CD14-positive monocyte (primary cell): ENCODE measurements around the gene PITPNB. TPM values are rescaled to one million over a fixed set of nuclear protein-coding genes. Genes with fewer than 3 reads are reported as not detected.

Source experiments
- DNase-seq, 3 donors: peaks; one replicate each; pipeline ENCODE4 v3.0.0-alpha.2; 2011 to 2022
- H2AFZ ChIP-seq: 2 replicates; pipeline ENCODE4 v1.6.0; 2012; ENCODE audit warnings: mild to moderate bottlenecking, low read depth, low read length, inconsistent platforms; ENCODE audit not compliant: insufficient read depth, poor library complexity, severe bottlenecking
- H3K27ac ChIP-seq, 2 donors: 1 replicate in 1 of 2; 2 replicates in 1 of 2; pipeline ENCODE4 v1.5.1; 2012 to 2013; ENCODE audit warnings: low read length in 2 of 2, control low read depth in 1 of 2, inconsistent platforms in 1 of 2, low read depth in 1 of 2, mild to moderate bottlenecking in 1 of 2
- H3K27me3 ChIP-seq, 2 donors: one replicate each; pipeline versions ENCODE4 v1.6.0 to v1.6.1; 2011 to 2013; ENCODE audit warnings: low read length in 2 of 2; ENCODE audit not compliant: control insufficient read depth in 2 of 2, insufficient read depth in 2 of 2
- H3K36me3 ChIP-seq, 2 donors: replicated peaks in 1 of 2; 1 replicate in 1 of 2; 2 replicates in 1 of 2; pipeline versions ENCODE4 v1.5.1 to v1.6.1; 2012 to 2013; ENCODE audit warnings: low read length in 2 of 2, control low read depth in 1 of 2, inconsistent platforms in 1 of 2, mild to moderate bottlenecking in 1 of 2; ENCODE audit not compliant: insufficient read depth in 2 of 2, control insufficient read depth in 1 of 2
- H3K4me1 ChIP-seq, 2 donors: 1 replicate in 1 of 2; 2 replicates in 1 of 2; pipeline versions ENCODE4 v1.5.1 to v1.6.1; 2012 to 2013; ENCODE audit warnings: low read length in 2 of 2, control low read depth in 1 of 2, inconsistent platforms in 1 of 2, mild to moderate bottlenecking in 1 of 2, moderate library complexity in 1 of 2; ENCODE audit not compliant: insufficient read depth in 2 of 2, control insufficient read depth in 1 of 2
- H3K4me2 ChIP-seq: replicated peaks from 2 replicates; pipeline ENCODE3; 2012; ENCODE audit warnings: low read length, moderate library complexity, mild to moderate bottlenecking; ENCODE audit not compliant: poor library complexity, severe bottlenecking; ENCODE audit errors: extremely low read depth
- H3K4me3 ChIP-seq, 3 experiments: fragments of 200-600 bp in 1 of 3; sonication (generic) in 1 of 3; replicated peaks in 1 of 3; 1 replicate in 2 of 3; 2 replicates in 1 of 3; pipeline ENCODE4 v1.5.1; 2011 to 2013; ENCODE audit warnings: low read length in 3 of 3, mild to moderate bottlenecking in 3 of 3, control low read depth in 2 of 3, low read depth in 2 of 3, inconsistent platforms in 1 of 3, moderate library complexity in 1 of 3
- H3K79me2 ChIP-seq: 2 replicates; pipeline ENCODE4 v1.6.0; 2012; ENCODE audit warnings: mild to moderate bottlenecking, control low read depth, inconsistent platforms, low read length, moderate library complexity; ENCODE audit not compliant: insufficient read depth
- H3K9ac ChIP-seq: 2 replicates; pipeline ENCODE4 v1.6.0; 2017; ENCODE audit warnings: low read length, mild to moderate bottlenecking; ENCODE audit not compliant: insufficient read depth, poor library complexity, severe bottlenecking
- H3K9me3 ChIP-seq, 2 donors: replicated peaks in 1 of 2; 1 replicate in 1 of 2; 2 replicates in 1 of 2; pipeline versions ENCODE4 v1.5.1 to v1.6.1; 2012 to 2013; ENCODE audit warnings: low read length in 2 of 2, control low read depth in 1 of 2; ENCODE audit not compliant: control insufficient read depth in 1 of 2, insufficient read depth in 1 of 2
- H4K20me1 ChIP-seq: 2 replicates; pipeline ENCODE4 v1.6.0; 2012; ENCODE audit warnings: mild to moderate bottlenecking, low read length, control low read depth, moderate library complexity; ENCODE audit not compliant: insufficient read depth
- H3K27ac Mint-ChIP-seq, 7 donors: one replicate each; pipeline ENCODE4 v1.8.0; 2020; ENCODE audit warnings: mild to moderate bottlenecking in 7 of 7, mixed read lengths in 7 of 7, moderate library complexity in 6 of 7, inconsistent platforms in 2 of 7
- H3K27me3 Mint-ChIP-seq, 3 donors: one replicate each; pipeline ENCODE4 v1.8.0; 2021 to 2022; ENCODE audit warnings: low read depth in 3 of 3, mild to moderate bottlenecking in 3 of 3, mixed read lengths in 3 of 3, moderate library complexity in 3 of 3, inconsistent platforms in 1 of 3
- H3K36me3 Mint-ChIP-seq, 2 donors: one replicate each; pipeline ENCODE4 v1.8.0; 2020; ENCODE audit warnings: mixed read lengths in 2 of 2, inconsistent platforms in 1 of 2, mild to moderate bottlenecking in 1 of 2
- H3K4me1 Mint-ChIP-seq: one replicate; pipeline ENCODE4 v1.8.0; 2020; ENCODE audit warnings: mild to moderate bottlenecking, mixed read lengths
- H3K4me3 Mint-ChIP-seq, 2 donors: one replicate each; pipeline ENCODE4 v1.8.0; 2020; ENCODE audit warnings: mild to moderate bottlenecking in 2 of 2, mixed read lengths in 2 of 2, moderate library complexity in 1 of 2
- H3K9me3 Mint-ChIP-seq, 7 donors: one replicate each; pipeline ENCODE4 v1.8.0; 2020 to 2022; ENCODE audit warnings: mixed read lengths in 7 of 7, mild to moderate bottlenecking in 6 of 7, moderate library complexity in 6 of 7, inconsistent platforms in 2 of 7
- WGBS: methylation state at CpG from one replicate; pipeline ENCODE4 v1.1.5; 2013; ENCODE audit warnings: missing lambda C conversion rate; ENCODE audit not compliant: insufficient coverage; 5-methylcytosine and 5-hydroxymethylcytosine counted together
- intact Hi-C, 2 donors: fragments of 100-400 bp; cut with micrococcal nuclease; formaldehyde crosslinking; loops; one replicate each; pipeline versions ENCODE4 v1.15.0 to v1.15.1; 2023
- polyA plus RNA-seq, 3 donors: library from polyadenylated mRNA; depleted of rRNA in 1 of 3; unstranded in 2 of 3; stranded (reverse) in 1 of 3; fragments of 300-500 nt in 2 of 3; fragments of >200 nt in 1 of 3; fragmentation: Illumina TruSeq in 2 of 3; gene quantifications; 1 replicate in 2 of 3; 2 replicates in 1 of 3; pipeline ENCODE4 v1.2.3, GENCODE V29; 2012 to 2021
- TF ChIP-seq, protein P1 (sequence below): fragments of 200-600 bp; IDR thresholded peaks from one replicate; pipeline ENCODE4 v1.8.0; 2022; ENCODE audit warnings: antibody characterized with exemption, mild to moderate bottlenecking

The PITPNB gene
- polyA plus RNA-seq, 3 donors: 19.2 to 29.1 (median 25.2) TPM

DNA sequence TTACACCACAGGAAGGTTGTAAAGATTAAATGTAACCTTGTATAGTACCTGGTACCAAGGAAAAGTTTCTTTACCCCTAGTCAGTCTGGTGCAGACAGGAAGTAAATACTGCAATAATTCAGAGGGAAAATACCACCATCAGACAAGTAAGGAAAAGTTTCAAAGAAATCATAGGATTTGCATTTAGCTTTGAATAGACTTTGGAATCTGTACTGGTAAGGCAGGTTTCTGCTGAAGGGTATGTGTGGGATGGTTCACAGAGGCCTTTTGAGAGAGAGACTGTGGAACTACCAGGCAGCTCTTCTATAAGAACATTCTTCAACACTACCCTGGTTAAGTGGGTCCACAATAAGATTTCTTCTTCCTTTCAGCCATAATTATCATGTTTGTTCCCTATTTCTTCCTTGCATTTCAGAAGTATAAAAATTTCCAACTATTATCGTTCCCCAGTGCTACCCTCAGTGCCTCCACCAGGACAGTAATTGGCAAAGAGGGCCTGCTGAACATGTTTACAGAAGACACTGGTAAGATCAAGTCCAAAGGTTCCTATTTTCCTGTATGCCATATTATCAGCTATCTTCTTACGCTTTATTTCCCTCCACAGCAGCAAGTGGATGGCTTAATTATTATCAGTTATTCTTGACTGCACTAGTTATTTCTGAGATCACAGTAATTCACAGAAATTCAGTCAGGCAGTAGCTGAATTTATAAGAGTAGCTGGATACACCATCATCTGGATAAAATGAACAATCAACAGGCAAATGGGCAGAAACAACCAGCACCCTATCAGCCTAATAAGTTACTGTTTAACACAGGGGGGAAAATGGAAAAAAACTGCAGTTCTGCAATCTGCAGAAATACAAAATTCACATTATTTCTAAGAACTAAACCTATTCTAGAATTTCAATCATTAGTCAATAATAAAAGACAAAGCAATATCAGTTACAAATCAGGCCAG is 48.5 kb downstream of the PITPNB start:
- peaks cover 19% of the 10 kb centered on the region for H3K4me1 Mint-ChIP-seq
- H3K27ac Mint-ChIP-seq: peak overlapping the region in 2 of 7 donors; percentile 10 to 43
- peaks cover 4 to 14% of the 10 kb centered on the region in 2 donors for H3K4me1 ChIP-seq
- H2AFZ ChIP-seq: no peak overlapping the region
- H3K36me3 ChIP-seq: peaks cover 42 to 84% of the 10 kb centered on the region in 2 donors
- TF ChIP-seq, protein P1, sequence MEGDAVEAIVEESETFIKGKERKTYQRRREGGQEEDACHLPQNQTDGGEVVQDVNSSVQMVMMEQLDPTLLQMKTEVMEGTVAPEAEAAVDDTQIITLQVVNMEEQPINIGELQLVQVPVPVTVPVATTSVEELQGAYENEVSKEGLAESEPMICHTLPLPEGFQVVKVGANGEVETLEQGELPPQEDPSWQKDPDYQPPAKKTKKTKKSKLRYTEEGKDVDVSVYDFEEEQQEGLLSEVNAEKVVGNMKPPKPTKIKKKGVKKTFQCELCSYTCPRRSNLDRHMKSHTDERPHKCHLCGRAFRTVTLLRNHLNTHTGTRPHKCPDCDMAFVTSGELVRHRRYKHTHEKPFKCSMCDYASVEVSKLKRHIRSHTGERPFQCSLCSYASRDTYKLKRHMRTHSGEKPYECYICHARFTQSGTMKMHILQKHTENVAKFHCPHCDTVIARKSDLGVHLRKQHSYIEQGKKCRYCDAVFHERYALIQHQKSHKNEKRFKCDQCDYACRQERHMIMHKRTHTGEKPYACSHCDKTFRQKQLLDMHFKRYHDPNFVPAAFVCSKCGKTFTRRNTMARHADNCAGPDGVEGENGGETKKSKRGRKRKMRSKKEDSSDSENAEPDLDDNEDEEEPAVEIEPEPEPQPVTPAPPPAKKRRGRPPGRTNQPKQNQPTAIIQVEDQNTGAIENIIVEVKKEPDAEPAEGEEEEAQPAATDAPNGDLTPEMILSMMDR: no peak
- no peaks in the 10 kb centered on the region for H3K9me3 ChIP-seq
- H3K27me3 Mint-ChIP-seq: no peaks in the 10 kb centered on the region
- WGBS: 100% methylated on average over 1 of the region's 2 CpGs
- H3K27ac ChIP-seq: peak overlapping the region in 1 of 2 donors; percentile 9
- peaks cover 68 to 72% of the 10 kb centered on the region in 2 donors for H3K36me3 Mint-ChIP-seq
- intact Hi-C loops: no loop called here
- no peak overlapping the region for H3K9ac ChIP-seq
- no peak overlapping the region for H3K4me3 Mint-ChIP-seq
- DNase-seq: no peak
- H3K4me2 ChIP-seq: no peak overlapping the region
- no peaks in the 10 kb centered on the region for H3K27me3 ChIP-seq
- no peaks in the 10 kb centered on the region for H3K79me2 ChIP-seq
- peaks cover 0 to 7% (median 0%) of the 10 kb centered on the region in 7 donors for H3K9me3 Mint-ChIP-seq
- no peak overlapping the region for H3K4me3 ChIP-seq
- H4K20me1 ChIP-seq: peaks cover 13% of the 10 kb centered on the region

DNA sequence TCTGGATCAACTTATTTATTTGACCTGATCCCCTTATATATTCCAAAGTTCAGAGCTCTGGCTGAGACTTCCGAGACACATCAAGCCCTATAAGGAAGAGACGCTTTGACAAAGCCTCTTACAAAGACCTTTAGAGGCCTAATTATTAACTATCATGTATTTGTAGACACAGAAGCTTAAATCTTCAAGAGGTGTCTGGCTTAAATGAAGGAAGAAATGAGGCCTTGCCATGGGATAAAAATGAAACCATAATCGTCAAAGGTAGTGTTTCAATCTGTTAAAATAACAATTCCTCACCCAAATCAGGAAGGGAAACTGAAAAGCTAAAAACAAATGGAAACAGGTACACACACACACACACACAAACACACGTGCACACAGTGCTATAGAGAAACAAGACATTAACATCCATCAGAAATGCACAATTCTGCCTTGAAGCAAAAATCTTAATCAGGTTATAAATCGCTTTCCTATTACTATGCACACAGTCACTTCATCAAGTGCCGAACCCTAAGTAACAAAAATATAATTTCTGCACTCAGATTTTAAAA is 50.2 kb downstream of the PITPNB start:
- no peak overlapping the region for H3K4me3 Mint-ChIP-seq
- DNase-seq: no peak
- Histone ChIP-seq H3K4me2 (no peak overlapping the region), H3K27ac (peak overlapping the region in 1 of 2 donors; percentile 37), H4K20me1 (peaks cover 13% of the 10 kb centered on the region), H3K27me3 (no peaks in the 10 kb centered on the region), H3K79me2 (no peaks in the 10 kb centered on the region), H3K9ac (no peak overlapping the region), H3K9me3 (no peaks in the 10 kb centered on the region), H3K36me3 (peaks cover 42 to 72% of the 10 kb centered on the region in 2 donors), H3K4me1 (peaks cover 4 to 18% of the 10 kb centered on the region in 2 donors), H2AFZ (no peak overlapping the region), H3K4me3 (no peak overlapping the region)
- intact Hi-C loops: loop anchor here in 1 of 2 donors (5.0 kb wide), 1 partner anchor 48 kb away; the partner anchor contains the start of gene PITPNB
- TF ChIP-seq, protein P1: no peak
- 43% methylated on average over 1 of the region's 6 CpGs for WGBS
- H3K4me1 Mint-ChIP-seq: peaks cover 22% of the 10 kb centered on the region
- peaks cover 0 to 7% (median 0%) of the 10 kb centered on the region in 7 donors for H3K9me3 Mint-ChIP-seq
- H3K27ac Mint-ChIP-seq: peak overlapping the region in 3 of 7 donors; percentile 38 to 63 (median 41)
- H3K36me3 Mint-ChIP-seq: peaks cover 60 to 65% of the 10 kb centered on the region in 2 donors
- H3K27me3 Mint-ChIP-seq: no peaks in the 10 kb centered on the region
